Retinal pigment epithelial cell (primary cell): ENCODE data around the gene PDLIM5.
A peak's percentile ranks its signal among the peaks of the same experiment; 100 is the strongest.
"Not testable (repeated sequence)": the region's sequence is repeated elsewhere in the genome, so short reads cannot be mapped to it uniquely, and the experiment has no call there.

Source experiments
- DNase-seq: peaks from one replicate; pipeline ENCODE4 v3.0.0-alpha.2; 2010; ENCODE audit warnings: low read depth
- H3K4me3 ChIP-seq: 2 replicates; pipeline ENCODE4 v1.5.1; 2011; ENCODE audit warnings: mild to moderate bottlenecking, low read length, control low read depth, moderate library complexity
- TF ChIP-seq, protein P1 (sequence below): conservative IDR thresholded peaks from 2 replicates; pipeline ENCODE4 v1.5.1; 2011; ENCODE audit warnings: low read depth, low read length, control low read depth, inconsistent platforms

Gene PDLIM5, protein sequence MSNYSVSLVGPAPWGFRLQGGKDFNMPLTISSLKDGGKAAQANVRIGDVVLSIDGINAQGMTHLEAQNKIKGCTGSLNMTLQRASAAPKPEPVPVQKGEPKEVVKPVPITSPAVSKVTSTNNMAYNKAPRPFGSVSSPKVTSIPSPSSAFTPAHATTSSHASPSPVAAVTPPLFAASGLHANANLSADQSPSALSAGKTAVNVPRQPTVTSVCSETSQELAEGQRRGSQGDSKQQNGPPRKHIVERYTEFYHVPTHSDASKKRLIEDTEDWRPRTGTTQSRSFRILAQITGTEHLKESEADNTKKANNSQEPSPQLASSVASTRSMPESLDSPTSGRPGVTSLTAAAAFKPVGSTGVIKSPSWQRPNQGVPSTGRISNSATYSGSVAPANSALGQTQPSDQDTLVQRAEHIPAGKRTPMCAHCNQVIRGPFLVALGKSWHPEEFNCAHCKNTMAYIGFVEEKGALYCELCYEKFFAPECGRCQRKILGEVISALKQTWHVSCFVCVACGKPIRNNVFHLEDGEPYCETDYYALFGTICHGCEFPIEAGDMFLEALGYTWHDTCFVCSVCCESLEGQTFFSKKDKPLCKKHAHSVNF

DNA sequence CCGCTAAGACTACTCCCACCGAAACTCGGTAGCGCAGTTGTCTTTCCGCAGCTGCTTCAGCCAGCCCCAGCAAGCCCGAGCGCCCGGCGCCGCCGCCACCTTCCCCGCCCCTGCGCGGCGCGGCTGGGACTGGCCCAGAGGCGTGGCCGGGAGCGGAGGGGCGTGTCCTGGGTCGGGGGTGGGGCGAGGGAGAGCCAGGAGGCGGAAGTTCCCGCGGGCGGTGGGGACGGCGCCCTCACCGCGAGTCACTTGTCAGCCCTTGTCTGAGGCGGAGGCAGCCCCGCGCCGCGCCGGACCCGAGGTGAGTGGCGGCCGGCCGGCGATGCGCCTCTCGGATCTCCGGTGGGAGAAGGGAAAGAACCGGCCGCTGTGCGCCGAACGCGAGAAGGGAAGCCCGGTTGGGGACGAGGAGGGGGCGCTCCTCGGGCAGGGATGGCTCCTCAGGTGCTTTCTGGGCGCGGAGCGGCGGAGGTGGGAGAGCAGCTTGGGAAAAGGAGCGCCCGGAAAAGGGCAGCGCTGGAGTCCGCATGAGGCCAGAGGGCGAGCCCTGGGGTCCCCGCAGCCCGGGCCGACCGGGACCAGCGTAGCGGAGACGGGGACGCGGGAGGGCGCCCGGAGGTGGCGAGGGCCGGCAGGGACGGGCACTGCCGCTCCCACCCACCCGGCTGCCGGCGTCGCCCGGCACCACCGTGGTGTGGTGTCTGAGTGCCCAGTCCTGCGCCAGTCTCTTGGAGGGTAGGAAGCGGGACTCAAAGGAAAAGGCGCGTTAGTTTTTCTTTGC lies at the start of gene PDLIM5:
PDLIM5 (plus strand) TSS at position 248 of the 781 bp plus-strand sequence. CDS start 3,347 bp downstream, outside the sequence.
- DNase-seq, result peak; percentile 68
- peak within 1 kb of the TSS; percentile 96 for H3K4me3 ChIP-seq
- TF ChIP-seq, protein P1, sequence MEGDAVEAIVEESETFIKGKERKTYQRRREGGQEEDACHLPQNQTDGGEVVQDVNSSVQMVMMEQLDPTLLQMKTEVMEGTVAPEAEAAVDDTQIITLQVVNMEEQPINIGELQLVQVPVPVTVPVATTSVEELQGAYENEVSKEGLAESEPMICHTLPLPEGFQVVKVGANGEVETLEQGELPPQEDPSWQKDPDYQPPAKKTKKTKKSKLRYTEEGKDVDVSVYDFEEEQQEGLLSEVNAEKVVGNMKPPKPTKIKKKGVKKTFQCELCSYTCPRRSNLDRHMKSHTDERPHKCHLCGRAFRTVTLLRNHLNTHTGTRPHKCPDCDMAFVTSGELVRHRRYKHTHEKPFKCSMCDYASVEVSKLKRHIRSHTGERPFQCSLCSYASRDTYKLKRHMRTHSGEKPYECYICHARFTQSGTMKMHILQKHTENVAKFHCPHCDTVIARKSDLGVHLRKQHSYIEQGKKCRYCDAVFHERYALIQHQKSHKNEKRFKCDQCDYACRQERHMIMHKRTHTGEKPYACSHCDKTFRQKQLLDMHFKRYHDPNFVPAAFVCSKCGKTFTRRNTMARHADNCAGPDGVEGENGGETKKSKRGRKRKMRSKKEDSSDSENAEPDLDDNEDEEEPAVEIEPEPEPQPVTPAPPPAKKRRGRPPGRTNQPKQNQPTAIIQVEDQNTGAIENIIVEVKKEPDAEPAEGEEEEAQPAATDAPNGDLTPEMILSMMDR, result no peak

DNA sequence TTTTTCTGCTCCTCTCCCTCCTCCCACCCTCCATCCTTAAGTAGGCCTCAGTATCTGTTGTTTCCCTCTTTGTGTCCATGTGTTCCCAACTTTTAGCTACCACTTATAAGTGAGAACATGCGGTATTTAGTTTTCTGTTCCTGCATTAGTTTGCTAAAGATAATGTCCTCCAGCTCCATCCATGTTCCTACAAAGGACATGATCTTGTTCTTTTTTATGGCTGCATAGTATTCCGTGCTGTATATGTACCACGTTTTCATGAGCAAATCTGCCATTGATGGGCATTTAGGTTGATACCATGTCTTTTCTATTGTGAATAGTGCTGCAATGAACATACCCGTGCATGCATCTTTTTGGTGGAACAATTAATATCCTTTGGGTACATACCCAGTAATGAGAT lies 49.3 kb upstream of the PDLIM5 start:
- not testable (repeated sequence) for H3K4me3 ChIP-seq

DNA sequence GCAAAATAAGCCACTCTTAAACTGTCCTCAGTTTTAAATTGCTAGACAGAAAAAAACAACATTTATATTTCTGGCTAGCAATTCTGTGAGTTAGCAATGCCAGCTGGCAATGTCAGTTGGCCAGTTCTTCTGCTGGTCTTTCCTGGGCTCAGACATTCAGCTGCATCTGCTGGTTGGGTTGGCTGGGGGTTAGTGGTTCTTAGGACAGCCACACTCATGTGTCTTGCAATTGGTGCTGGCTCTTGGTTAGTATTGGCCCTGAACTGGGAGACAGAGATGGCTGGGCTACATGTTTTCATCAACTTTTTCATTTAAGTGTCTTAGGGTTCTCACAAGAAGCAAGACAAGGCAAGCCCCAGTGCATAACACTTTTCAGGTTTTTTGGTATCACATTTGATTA lies 48.0 kb upstream of the PDLIM5 start:
- TF ChIP-seq, protein P1, result no peak
- DNase-seq, result no peak
- no peak overlapping the region for H3K4me3 ChIP-seq

More for the DNA sequence above, 49.3 kb upstream of the PDLIM5 start:
- not testable (repeated sequence) for DNase-seq

DNA sequence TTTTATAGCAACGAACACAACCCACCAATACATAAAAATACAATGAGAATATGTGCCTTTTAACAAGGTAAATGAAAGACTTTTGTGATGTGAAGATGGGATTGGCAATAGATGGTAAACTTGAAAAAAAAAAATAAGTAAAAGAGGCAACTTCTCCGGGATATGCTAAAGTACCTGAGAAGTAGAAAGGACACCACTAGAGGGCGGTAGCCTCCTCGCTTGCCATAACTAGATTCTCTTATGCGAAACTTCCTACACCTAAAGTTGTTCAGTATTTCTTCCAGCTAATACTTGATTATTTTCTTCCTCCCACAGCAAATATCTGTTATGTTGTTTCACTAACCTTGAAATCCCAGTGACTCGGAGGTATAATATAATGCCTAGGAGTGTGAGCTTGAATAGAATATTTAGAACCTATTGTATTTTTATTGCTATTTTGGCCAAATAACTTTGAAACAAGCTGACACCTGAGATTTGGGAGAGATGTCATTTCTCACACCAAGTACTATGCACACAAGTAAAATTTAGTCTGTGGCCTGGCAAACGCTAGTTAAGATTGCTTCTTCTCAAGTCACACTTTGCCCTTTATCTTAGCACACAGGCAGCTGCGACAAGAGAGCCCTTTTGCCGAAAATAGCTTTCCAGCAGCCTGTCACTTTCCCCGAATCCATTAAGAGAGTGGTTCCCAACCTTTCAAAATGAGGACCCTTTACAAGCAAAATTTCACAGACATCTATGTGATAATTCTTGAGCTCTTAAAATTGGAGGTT lies 44.9 kb upstream of the PDLIM5 start:
- no peak overlapping the region for H3K4me3 ChIP-seq
- DNase-seq, result peak; percentile 74
- TF ChIP-seq, protein P1, result peak; percentile 94

DNA sequence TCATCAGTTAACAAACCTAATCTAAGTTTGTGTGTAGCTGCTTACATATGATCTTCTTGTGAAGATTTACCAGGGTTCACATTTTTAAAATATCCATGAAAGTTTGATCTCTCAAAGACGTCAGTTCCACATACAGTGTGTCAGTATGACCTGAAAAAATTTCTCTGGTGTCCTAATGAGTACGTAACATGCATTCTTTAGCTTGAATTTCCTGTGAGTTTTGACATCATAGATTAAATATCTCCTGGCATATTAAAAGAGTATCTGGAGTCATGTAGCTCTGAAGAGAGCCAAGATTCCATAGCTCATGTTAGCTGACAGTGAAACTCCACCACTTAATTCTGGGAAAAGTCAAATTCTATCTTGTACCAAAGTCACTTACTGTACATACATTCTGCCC lies 43.9 kb upstream of the PDLIM5 start:
- H3K4me3 ChIP-seq, result no peak overlapping the region
- TF ChIP-seq, protein P1, result no peak
- no peak for DNase-seq

DNA sequence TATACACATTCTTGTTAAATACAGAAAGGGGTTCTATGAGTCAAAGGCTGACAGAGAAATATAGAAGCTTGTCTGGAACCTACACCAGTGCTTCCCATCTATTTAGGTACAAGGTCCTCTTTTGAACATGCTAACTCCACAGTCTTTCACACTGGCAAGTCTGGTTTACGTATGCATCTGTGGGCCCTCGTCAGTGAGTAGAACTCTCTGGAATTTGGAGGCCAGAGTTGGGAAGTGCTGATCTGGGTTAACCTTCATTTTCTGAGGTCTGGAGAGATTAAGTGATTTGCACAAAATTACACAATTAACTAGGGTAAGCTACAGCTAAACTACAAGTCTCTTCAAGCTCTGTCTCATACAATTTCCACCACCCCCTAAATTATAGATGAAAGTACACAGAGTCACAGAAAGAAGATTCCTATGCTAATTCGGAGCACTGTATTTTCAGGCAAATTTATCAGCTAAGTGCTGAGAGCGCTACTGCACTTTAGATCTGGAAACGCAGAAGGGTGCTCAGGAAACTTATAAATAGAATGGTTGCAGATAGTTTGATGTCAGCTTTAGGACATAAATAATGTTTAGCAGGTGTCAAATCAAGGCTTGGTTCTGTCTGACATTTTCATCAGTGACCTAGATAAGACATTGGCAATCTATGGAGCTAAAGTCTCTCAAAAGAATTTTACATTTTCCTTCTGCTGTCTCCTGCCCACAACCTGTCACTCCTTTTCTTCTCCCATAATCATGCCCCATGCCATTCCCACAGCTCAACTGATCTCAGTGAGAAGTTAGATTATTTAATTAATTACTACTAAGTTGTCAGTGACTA lies 43.0 kb upstream of the PDLIM5 start:
- no peak overlapping the region for H3K4me3 ChIP-seq
- TF ChIP-seq, protein P1, result no peak
- DNase-seq, result peak; percentile 86
